Measurements from ENCODE around the gene PRKCE.
"Not testable (repeated sequence)": the region's sequence is repeated elsewhere in the genome, so short reads cannot be mapped to it uniquely, and the experiment has no call there.

The PRKCE gene

GRCh38 chr2:45897842-45898241 lies 246.4 kb downstream of the PRKCE start:
- DNase-seq: no peak

- no peak for DNase-seq
Measured at GRCh38 chr2:45898819-45899218, 247.3 kb downstream of the PRKCE start.

- DNase-seq: no peak
Measured at GRCh38 chr2:45899926-45900325, 248.5 kb downstream of the PRKCE start.

GRCh38 chr2:45901468-45902032 lies 250.1 kb downstream of the PRKCE start:
- no peak for DNase-seq

GRCh38 chr2:45902380-45902779 lies 250.9 kb downstream of the PRKCE start:
- DNase-seq: no peak

- DNase-seq: no peak
Measured at GRCh38 chr2:45902781-45903375, 251.4 kb downstream of the PRKCE start.

- DNase-seq: no peak
Measured at GRCh38 chr2:45904267-45904945, 252.9 kb downstream of the PRKCE start.

- no peak for DNase-seq
Measured at GRCh38 chr2:45904946-45905631, 253.6 kb downstream of the PRKCE start.

- no peak for DNase-seq
Measured at GRCh38 chr2:45905632-45905958, 254.1 kb downstream of the PRKCE start.

GRCh38 chr2:45907592-45907991 lies 256.1 kb downstream of the PRKCE start:
- no peak for DNase-seq

GRCh38 chr2:45908316-45909170 lies 257.1 kb downstream of the PRKCE start:
- DNase-seq: no peak

- DNase-seq: no peak
Measured at GRCh38 chr2:45909171-45909565, 257.7 kb downstream of the PRKCE start.

GRCh38 chr2:45909677-45910191 lies 258.3 kb downstream of the PRKCE start:
- no peak for DNase-seq

- no peak for DNase-seq
Measured at GRCh38 chr2:45910473-45911060, 259.1 kb downstream of the PRKCE start.

GRCh38 chr2:45911538-45911937 lies 260.1 kb downstream of the PRKCE start:
- DNase-seq: no peak

GRCh38 chr2:45912109-45912508 lies 260.6 kb downstream of the PRKCE start:
- DNase-seq: no peak

GRCh38 chr2:45913539-45913938 lies 262.1 kb downstream of the PRKCE start:
- DNase-seq: no peak

- DNase-seq: no peak
Measured at GRCh38 chr2:45915523-45915922, 264.0 kb downstream of the PRKCE start.

- DNase-seq: not testable (repeated sequence)
Measured at GRCh38 chr2:45917561-45918176, 266.2 kb downstream of the PRKCE start.

- DNase-seq: no peak
Measured at GRCh38 chr2:45918463-45919159, 267.1 kb downstream of the PRKCE start.

GRCh38 chr2:45919160-45919650 lies 267.7 kb downstream of the PRKCE start:
- no peak for DNase-seq

Data from activated T-cell treated with anti-CD3 and anti-CD28 coated beads, Interleukin-2, amount 50 U/mL, for 1 hour (primary cell).